ENCODE results near the gene CLIC6. TPM values are rescaled to one million over a fixed set of nuclear protein-coding genes. Genes with fewer than 3 reads are reported as not detected.

Gene CLIC6
- polyA plus RNA-seq, 1 experiment, result not detected

DNA sequence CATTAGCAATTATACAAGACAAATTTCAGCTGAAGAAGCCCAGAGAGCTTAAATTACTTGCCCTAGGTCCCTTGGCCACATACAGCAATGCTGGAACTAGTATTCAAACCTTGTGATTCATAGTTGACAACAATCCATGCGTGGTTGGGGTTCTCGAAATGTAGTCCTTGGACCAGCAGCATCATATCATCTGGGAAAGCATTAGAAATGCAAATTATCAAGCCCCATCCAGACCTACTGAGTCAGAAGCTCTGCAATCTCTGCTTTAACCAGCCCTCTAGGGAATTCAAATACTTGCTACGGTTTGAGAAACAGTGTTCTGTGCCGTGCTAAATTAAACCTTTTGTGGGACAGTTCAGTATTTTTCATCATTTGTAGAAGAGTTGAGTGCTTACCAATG, 65.1 kb downstream of the CLIC6 start:
- no peak overlapping the region for H3K4me3 ChIP-seq (ENCODE audit: low read depth, low read length)
- CTCF ChIA-PET, result interaction anchor here (1.5 kb wide), 1 partner anchor 12 kb away, joined by 6 read pairs; no protein-coding TSS in a partner anchor
- H3K9me3 ChIP-seq (ENCODE audit: control insufficient read depth, insufficient read depth, low read length), result no peaks in the 10 kb centered on the region
- TF ChIP-seq, protein P1, sequence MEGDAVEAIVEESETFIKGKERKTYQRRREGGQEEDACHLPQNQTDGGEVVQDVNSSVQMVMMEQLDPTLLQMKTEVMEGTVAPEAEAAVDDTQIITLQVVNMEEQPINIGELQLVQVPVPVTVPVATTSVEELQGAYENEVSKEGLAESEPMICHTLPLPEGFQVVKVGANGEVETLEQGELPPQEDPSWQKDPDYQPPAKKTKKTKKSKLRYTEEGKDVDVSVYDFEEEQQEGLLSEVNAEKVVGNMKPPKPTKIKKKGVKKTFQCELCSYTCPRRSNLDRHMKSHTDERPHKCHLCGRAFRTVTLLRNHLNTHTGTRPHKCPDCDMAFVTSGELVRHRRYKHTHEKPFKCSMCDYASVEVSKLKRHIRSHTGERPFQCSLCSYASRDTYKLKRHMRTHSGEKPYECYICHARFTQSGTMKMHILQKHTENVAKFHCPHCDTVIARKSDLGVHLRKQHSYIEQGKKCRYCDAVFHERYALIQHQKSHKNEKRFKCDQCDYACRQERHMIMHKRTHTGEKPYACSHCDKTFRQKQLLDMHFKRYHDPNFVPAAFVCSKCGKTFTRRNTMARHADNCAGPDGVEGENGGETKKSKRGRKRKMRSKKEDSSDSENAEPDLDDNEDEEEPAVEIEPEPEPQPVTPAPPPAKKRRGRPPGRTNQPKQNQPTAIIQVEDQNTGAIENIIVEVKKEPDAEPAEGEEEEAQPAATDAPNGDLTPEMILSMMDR (IDR thresholded peaks at IDR 0.05; ENCODE audit: low read depth, low read length), result no peak
- H3K27me3 ChIP-seq (ENCODE audit: control insufficient read depth, insufficient read depth, low read length), result peaks cover 2% of the 10 kb centered on the region
- H3K27ac ChIP-seq (ENCODE audit: low read depth, low read length), result no peak overlapping the region
- POLR2A ChIA-PET, result no interaction called here
- DNase-seq (ENCODE audit: low read depth, low spot score), result no peak

DNA sequence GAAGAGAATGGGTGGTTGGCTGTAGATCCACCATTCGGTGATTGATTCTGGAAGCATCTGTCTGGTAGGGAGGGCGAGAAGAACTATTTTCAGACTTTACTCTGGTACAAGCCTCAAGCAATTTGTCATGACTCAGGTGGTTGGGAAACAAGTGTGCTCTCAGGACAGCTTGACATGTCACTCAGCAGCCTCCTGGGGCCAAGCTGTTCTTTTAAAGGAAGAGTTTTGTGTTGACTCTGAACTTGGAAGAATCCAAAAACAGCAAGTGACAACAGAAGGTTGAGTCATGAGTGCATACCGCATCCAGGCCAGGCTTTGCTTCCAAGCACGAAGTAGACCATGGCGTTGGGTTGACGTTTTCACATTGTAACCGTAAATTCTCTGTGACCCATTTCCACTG, 65.9 kb downstream of the CLIC6 start:
- ChIA-PET POLR2A (no interaction called here), CTCF (interaction anchor here (1.5 kb wide), 1 partner anchor 11 kb away, joined by 6 read pairs; no protein-coding TSS in a partner anchor)
- no peak overlapping the region for H3K27ac ChIP-seq (ENCODE audit: low read depth, low read length)
- no peaks in the 10 kb centered on the region for H3K9me3 ChIP-seq (ENCODE audit: control insufficient read depth, insufficient read depth, low read length)
- no peak overlapping the region for H3K4me3 ChIP-seq (ENCODE audit: low read depth, low read length)
- no peak for DNase-seq (ENCODE audit: low read depth, low spot score)
- TF ChIP-seq, protein P1 (IDR thresholded peaks at IDR 0.05; ENCODE audit: low read depth, low read length), result no peak
- H3K27me3 ChIP-seq (ENCODE audit: control insufficient read depth, insufficient read depth, low read length), result peaks cover 3% of the 10 kb centered on the region

DNA sequence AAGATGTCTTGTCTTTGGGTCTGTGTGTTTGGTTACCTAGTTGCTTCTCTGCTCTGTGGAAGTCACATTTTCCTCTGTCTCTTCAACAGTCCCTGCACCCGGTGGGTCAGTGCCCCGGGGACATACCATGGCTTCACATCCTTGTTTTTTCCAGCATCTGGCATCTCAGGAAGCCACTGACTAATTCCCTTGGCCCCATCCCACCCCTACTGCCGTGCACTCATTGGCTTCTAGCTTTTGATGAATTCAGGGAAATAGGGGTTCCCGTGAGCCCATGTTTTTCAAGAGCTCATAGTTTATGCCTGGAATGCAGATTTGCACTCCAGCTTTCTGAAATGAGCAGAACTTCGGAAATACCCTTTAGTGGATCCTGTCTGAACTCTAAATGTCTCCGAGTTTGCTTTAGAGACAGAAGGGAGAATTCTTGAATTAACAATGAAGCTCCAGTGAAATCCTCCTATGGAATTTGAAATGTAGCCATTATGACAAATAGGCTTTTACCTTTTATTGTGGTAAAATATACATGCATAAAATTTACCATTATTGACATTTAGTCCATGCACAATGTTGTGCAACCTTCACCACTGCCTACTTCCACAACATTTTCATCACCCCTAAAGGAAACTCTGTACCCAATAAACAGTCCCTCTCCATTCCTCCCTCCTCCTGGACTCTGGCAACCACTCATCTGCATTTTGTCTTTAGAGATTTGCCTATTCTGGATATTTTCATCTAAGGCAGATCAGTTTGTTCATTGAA, 67.5 kb downstream of the CLIC6 start:
- TF ChIP-seq, protein P1 (IDR thresholded peaks at IDR 0.05; ENCODE audit: low read depth, low read length), result no peak
- Histone ChIP-seq H3K27me3 (ENCODE audit: control insufficient read depth, insufficient read depth, low read length) (peaks cover 5% of the 10 kb centered on the region), H3K27ac (ENCODE audit: low read depth, low read length) (no peak overlapping the region), H3K9me3 (ENCODE audit: control insufficient read depth, insufficient read depth, low read length) (no peaks in the 10 kb centered on the region), H3K4me3 (ENCODE audit: low read depth, low read length) (no peak overlapping the region)
- DNase-seq (ENCODE audit: low read depth, low spot score), result no peak
- CTCF ChIA-PET, result interaction anchor here (3.2 kb wide), 1 partner anchor 9 kb away, joined by 10 read pairs; no protein-coding TSS in a partner anchor
- POLR2A ChIA-PET, result no interaction called here

DNA sequence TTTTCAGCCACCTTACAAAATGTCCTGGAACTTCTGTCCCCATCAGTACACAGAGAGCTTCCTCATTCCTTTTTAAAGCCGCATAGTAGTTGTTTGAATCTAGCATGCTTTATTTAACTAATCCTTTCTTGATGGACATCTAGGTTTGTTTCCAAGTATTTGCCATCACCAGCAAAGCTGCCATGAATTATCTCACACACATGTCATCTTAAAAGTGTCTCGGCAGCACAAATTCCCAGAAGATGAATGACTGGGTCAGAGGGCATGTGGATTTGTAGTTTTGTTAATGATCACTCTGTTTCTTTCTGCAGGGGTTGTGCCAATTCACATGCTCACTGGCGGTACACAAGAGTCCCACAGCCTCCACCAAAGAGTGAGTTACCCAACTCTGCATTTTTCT, 68.3 kb downstream of the CLIC6 start:
- DNase-seq (ENCODE audit: low read depth, low spot score), result no peak
- Histone ChIP-seq H3K4me3 (ENCODE audit: low read depth, low read length) (no peak overlapping the region), H3K27me3 (ENCODE audit: control insufficient read depth, insufficient read depth, low read length) (peaks cover 5% of the 10 kb centered on the region), H3K9me3 (ENCODE audit: control insufficient read depth, insufficient read depth, low read length) (no peaks in the 10 kb centered on the region), H3K27ac (ENCODE audit: low read depth, low read length) (no peak overlapping the region)
- ChIA-PET CTCF (interaction anchor here (3.2 kb wide), 1 partner anchor 9 kb away, joined by 10 read pairs; no protein-coding TSS in a partner anchor), POLR2A (no interaction called here)
- TF ChIP-seq, protein P1 (IDR thresholded peaks at IDR 0.05; ENCODE audit: low read depth, low read length), result no peak

DNA sequence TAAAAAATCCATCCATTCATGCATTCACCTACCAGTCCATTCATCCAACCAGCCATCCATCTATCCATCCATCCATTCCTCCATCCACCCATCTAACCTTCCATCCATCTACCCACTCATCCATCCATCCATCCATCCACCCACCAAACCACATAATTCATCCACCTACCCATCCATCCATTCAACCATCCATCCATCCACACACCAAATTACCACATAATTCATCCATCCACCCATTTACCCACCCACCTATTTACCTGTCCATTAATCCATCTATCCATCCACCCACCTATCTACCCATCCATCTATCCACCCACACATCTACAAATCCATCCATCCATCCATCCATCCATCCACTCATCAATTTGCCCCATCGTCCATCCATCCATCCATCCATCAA, 71.4 kb downstream of the CLIC6 start:
- POLR2A ChIA-PET, result no interaction called here
- Histone ChIP-seq H3K27ac (ENCODE audit: low read depth, low read length) (no peak overlapping the region), H3K27me3 (ENCODE audit: control insufficient read depth, insufficient read depth, low read length) (peaks cover 10% of the 10 kb centered on the region), H3K9me3 (ENCODE audit: control insufficient read depth, insufficient read depth, low read length) (no peaks in the 10 kb centered on the region), H3K4me3 (ENCODE audit: low read depth, low read length) (no peak overlapping the region)
- CTCF ChIA-PET, result no interaction called here
- DNase-seq (ENCODE audit: low read depth, low spot score), result no peak
- TF ChIP-seq, protein P1 (IDR thresholded peaks at IDR 0.05; ENCODE audit: low read depth, low read length), result no peak

All from AG04450 (cell line).